GM19455 (cell line): ENCODE data around the gene ABCC4.

Source experiments
- ATAC-seq: cut with Tn5 transposase; IDR thresholded peaks from one replicate; pipeline ENCODE4 v1.9.1; 2021; ENCODE audit not compliant: unreplicated experiment

The ABCC4 gene, protein sequence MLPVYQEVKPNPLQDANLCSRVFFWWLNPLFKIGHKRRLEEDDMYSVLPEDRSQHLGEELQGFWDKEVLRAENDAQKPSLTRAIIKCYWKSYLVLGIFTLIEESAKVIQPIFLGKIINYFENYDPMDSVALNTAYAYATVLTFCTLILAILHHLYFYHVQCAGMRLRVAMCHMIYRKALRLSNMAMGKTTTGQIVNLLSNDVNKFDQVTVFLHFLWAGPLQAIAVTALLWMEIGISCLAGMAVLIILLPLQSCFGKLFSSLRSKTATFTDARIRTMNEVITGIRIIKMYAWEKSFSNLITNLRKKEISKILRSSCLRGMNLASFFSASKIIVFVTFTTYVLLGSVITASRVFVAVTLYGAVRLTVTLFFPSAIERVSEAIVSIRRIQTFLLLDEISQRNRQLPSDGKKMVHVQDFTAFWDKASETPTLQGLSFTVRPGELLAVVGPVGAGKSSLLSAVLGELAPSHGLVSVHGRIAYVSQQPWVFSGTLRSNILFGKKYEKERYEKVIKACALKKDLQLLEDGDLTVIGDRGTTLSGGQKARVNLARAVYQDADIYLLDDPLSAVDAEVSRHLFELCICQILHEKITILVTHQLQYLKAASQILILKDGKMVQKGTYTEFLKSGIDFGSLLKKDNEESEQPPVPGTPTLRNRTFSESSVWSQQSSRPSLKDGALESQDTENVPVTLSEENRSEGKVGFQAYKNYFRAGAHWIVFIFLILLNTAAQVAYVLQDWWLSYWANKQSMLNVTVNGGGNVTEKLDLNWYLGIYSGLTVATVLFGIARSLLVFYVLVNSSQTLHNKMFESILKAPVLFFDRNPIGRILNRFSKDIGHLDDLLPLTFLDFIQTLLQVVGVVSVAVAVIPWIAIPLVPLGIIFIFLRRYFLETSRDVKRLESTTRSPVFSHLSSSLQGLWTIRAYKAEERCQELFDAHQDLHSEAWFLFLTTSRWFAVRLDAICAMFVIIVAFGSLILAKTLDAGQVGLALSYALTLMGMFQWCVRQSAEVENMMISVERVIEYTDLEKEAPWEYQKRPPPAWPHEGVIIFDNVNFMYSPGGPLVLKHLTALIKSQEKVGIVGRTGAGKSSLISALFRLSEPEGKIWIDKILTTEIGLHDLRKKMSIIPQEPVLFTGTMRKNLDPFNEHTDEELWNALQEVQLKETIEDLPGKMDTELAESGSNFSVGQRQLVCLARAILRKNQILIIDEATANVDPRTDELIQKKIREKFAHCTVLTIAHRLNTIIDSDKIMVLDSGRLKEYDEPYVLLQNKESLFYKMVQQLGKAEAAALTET (N-terminal part only)

DNA sequence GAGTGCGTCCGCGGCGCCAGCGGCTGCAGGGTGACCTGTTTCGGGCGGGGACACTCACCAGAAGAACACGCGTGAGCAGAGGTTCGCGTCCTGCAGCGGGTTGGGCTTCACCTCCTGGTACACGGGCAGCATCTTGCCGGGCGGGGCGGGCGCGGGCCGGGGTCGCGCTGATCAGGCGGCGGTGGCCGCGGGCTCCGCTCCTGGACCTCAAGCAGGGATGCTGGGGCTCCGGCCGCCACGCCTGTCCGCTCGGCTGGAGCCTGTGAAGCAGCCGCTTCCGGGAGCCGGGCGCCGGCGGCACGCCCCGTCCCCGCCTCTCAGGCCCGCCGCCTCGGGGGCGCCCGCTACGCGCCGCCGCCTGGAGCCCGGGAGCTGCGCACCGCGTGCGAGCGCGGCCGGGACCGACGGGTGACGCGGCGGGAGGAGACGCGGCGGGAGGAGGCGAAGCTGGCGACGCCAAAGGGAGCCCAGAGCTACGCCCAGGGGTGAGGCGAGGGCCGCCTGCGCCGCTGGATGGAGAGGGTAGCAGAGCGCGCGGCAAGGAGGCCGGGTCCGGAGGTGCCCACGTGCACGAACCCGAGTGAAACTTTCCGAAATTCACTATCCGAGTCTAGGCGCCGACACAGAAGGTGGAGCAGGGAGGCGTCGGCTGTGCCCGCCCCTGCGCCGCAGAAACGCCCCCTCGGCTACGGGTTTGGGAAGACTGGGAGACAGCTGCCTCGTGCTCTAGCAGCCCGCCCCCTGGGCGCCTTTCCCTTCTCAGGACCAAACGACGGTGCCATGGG lies at the start of gene ABCC4:
ABCC4 (minus strand) TSS at position 269 of the 785 bp plus-strand sequence; CDS start at position 132, 137 bp downstream.
- peak; percentile 91 for ATAC-seq

DNA sequence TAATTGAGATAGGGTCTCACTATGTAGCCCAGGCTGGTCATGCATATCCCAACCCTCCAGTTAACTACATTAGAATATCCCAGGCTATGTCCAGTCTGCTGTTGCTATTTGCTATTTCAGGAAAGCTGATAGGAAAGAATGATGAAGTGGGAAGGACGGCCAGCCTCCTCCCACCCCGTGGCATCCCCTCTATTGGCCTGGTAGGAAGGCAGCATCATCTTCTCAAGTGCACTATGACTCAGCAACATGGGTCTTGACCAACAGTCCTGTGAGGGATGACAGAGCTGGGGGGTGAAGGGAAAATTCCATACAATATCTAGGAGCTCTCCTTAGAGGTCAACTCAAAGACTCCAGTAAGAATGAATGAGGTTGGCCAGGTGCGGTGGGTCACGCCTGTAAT lies 48.0 kb upstream of the ABCC4 start:
- ATAC-seq = no peak

GRCh38 chr13:95343944-95344343 lies 42.7 kb upstream of the ABCC4 start:
- no peak for ATAC-seq

GRCh38 chr13:95341441-95341840 lies 40.2 kb upstream of the ABCC4 start:
- ATAC-seq = no peak

GRCh38 chr13:95338905-95339304 lies 37.7 kb upstream of the ABCC4 start:
- no peak for ATAC-seq

- no peak for ATAC-seq
Observed at GRCh38 chr13:95337597-95337996, 36.3 kb upstream of the ABCC4 start.

DNA sequence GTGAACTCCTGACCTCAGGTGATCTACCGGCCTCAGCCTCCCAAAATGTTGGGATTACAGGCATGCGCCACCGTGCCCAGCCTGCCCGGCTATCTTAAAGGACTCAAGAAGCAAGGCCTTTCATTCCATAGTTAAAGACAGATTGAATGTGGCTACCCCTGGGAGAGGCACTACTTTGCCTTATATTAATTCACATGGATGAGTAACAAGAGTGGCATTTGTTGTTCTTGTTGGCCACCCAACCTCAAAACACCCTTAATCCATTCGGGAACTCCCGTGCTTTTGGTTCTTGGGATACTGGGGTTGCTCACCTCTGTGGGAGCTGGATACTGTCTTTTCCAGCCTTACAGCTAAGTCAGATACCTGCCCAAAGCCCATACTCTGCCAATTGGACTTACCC lies 34.4 kb upstream of the ABCC4 start:
- ATAC-seq = no peak

DNA sequence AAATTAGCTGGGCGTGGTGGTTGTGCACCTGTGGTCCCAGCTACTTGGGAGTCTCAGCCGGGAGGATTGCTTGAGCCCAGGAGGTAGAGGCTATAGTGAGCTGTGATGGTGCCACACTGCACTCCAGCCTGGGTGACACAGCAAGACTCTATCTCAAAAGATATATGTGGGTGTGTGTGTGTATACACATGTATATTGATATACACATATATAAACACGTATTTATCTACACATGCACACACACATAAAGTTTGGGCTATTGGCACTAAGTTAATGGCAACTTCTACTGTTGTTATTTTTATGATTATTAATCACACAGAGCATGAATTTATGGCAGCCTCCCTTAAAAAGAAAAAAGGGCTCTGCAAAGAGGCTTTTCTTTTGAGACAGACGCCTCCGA lies 27.1 kb upstream of the ABCC4 start:
- ATAC-seq = no peak

DNA sequence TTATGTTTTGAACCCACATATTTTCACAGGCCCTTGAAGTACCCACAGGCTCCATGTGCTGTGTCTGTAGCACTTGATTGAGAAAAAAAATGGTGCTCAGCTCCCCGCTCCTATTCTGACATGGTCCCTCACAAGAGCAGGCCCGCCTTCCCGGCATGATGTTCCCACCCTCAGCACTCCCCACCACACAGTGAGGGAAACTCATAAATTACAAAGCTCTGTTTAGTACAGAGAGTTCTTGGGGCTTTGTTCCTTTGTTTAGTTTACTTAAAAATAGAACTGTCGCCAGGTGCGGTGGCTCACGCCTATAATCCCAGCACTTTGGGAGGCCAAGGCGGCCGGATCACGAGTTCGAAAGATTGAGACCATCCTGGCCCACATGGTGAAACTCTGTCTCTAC lies 25.9 kb upstream of the ABCC4 start:
- no peak for ATAC-seq

- ATAC-seq = no peak
Observed at GRCh38 chr13:95326695-95327094, 25.4 kb upstream of the ABCC4 start.

GRCh38 chr13:95325485-95325884 lies 24.2 kb upstream of the ABCC4 start:
- ATAC-seq = no peak

GRCh38 chr13:95323930-95324662 lies 22.8 kb upstream of the ABCC4 start:
- no peak for ATAC-seq

GRCh38 chr13:95319551-95320274 lies 18.5 kb upstream of the ABCC4 start:
- no peak for ATAC-seq

GRCh38 chr13:95317039-95317989 lies 16.1 kb upstream of the ABCC4 start:
- ATAC-seq = no peak

- ATAC-seq = no peak
Observed at GRCh38 chr13:95315752-95316151, 14.5 kb upstream of the ABCC4 start.

GRCh38 chr13:95307507-95307906 lies 6.3 kb upstream of the ABCC4 start:
- no peak for ATAC-seq

GRCh38 chr13:95304453-95304852 lies 3.2 kb upstream of the ABCC4 start:
- no peak for ATAC-seq

GRCh38 chr13:95301968-95302393 lies 730 bp upstream of the ABCC4 start:
- ATAC-seq = no peak
